ENCODE results near the gene ADRA2B. TPM values are rescaled to one million over a fixed set of nuclear protein-coding genes. Genes with fewer than 3 reads are reported as not detected.

ADRA2B gene
- total RNA-seq, 4 donors from 2014 or later, result 2.1 to 6.0 (median 4.0) TPM

DNA sequence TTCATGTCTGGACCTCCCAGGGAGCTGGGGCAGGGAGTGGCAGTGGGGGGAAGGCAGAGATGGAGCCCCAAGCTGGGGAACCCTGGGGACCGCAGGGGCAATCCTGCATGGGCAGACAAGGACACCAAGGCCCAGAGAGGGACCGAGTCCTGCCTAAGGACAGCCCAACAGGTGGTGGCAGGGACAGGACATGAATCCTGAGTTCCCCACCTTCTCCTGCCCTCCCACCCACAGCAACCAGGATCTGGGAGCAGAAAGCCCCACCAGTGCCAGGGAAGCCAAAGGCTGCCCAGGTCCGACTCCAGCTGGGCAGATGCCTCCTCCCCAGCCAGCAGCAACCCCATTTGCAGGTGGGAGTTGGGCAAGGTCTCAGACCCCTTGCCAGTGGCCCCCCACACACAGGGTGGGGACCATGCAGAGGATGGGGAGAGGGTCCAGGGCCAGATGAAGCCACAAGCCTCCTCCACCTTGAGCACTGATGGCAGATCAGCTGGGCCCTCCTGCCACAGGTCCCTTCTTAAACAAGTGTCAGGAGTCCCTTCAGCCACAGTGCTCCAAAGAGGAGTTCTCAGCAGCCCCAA, 6.3 kb downstream of the ADRA2B start:
- Histone ChIP-seq H3K9me3 (peaks cover 0 to 11% (median 8%) of the 10 kb centered on the region in 4 donors), H3K4me3 (no peak overlapping the region), H3K27ac (replicated peaks in 1 of 4) (peak overlapping the region in 2 of 4 donors; percentile 53 to 57), H3K4me1 (peaks cover 18 to 27% (median 20%) of the 10 kb centered on the region in 4 donors), H3K36me3 (no peaks in the 10 kb centered on the region), H3K27me3 (peaks cover 0 to 28% (median 0%) of the 10 kb centered on the region in 4 donors)
- WGBS, result 96% methylated on average over 3 of the region's 3 CpGs
- no peak for TF ChIP-seq EP300 (IDR thresholded peaks at IDR 0.05)
- no peak for TF ChIP-seq POLR2A (IDR thresholded peaks at IDR 0.05; ENCODE audit: low read depth)
- TF ChIP-seq POLR2AphosphoS5 (IDR thresholded peaks at IDR 0.05), result no peak
- no peak for TF ChIP-seq CTCF (IDR thresholded peaks at IDR 0.05)
- no peak for DNase-seq (ENCODE audit: extremely low spot score)
- intact Hi-C loops (cut with DNase I), result no loop called here

- intact Hi-C loops (cut with DNase I), result no loop called here
- no peaks in the 10 kb centered on the region for H3K36me3 ChIP-seq
- peak overlapping the region in 1 of 4 donors; percentile 8 for H3K4me3 ChIP-seq
- peaks cover 0 to 15% (median 10%) of the 10 kb centered on the region in 4 donors for H3K9me3 ChIP-seq
- peaks cover 20 to 27% (median 21%) of the 10 kb centered on the region in 4 donors for H3K4me1 ChIP-seq
- TF ChIP-seq POLR2A (IDR thresholded peaks at IDR 0.05; ENCODE audit: low read depth), result no peak
- peaks cover 0 to 21% (median 0%) of the 10 kb centered on the region in 4 donors for H3K27me3 ChIP-seq
- 46% methylated on average over 2 of the region's 3 CpGs for WGBS
- no peak for DNase-seq (ENCODE audit: extremely low spot score)
- H3K27ac ChIP-seq (replicated peaks in 1 of 4), result peak overlapping the region; percentile 23 to 57 (median 46)
Observed at GRCh38 chr2:96109361-96109680, 7.0 kb downstream of the ADRA2B start.

- no peak for DNase-seq (ENCODE audit: extremely low spot score)
Observed at GRCh38 chr2:96108541-96109360, 7.6 kb downstream of the ADRA2B start.

GRCh38 chr2:96108151-96108540, 8.2 kb downstream of the ADRA2B start:
- no peak overlapping the region for H3K4me3 ChIP-seq
- H3K27ac ChIP-seq (replicated peaks in 1 of 4), result peak overlapping the region; percentile 23 to 57 (median 46)
- WGBS, result 87% methylated on average over 4 of the region's 5 CpGs
- no peak for TF ChIP-seq CTCF (IDR thresholded peaks at IDR 0.05)
- TF ChIP-seq POLR2AphosphoS5 (IDR thresholded peaks at IDR 0.05), result no peak
- TF ChIP-seq EP300 (IDR thresholded peaks at IDR 0.05), result no peak
- TF ChIP-seq POLR2A (IDR thresholded peaks at IDR 0.05; ENCODE audit: low read depth), result no peak
- intact Hi-C loops (cut with DNase I), result no loop called here
- peaks cover 0 to 15% (median 10%) of the 10 kb centered on the region in 4 donors for H3K9me3 ChIP-seq
- no peaks in the 10 kb centered on the region for H3K36me3 ChIP-seq
- H3K27me3 ChIP-seq, result peaks cover 0 to 16% (median 0%) of the 10 kb centered on the region in 4 donors
- DNase-seq (ENCODE audit: extremely low spot score), result no peak
- peaks cover 20 to 29% (median 26%) of the 10 kb centered on the region in 4 donors for H3K4me1 ChIP-seq

More at GRCh38 chr2:96108541-96109360, 7.6 kb downstream of the ADRA2B start:
- Histone ChIP-seq H3K4me1 (peaks cover 20 to 27% (median 23%) of the 10 kb centered on the region in 4 donors), H3K27me3 (peaks cover 0 to 16% (median 0%) of the 10 kb centered on the region in 4 donors), H3K27ac (replicated peaks in 1 of 4) (peak overlapping the region; percentile 23 to 57 (median 46)), H3K4me3 (peak overlapping the region in 2 of 4 donors; percentile 8 to 16), H3K9me3 (peaks cover 0 to 15% (median 10%) of the 10 kb centered on the region in 4 donors), H3K36me3 (no peaks in the 10 kb centered on the region)
- intact Hi-C loops (cut with DNase I), result no loop called here
- TF ChIP-seq CTCF (IDR thresholded peaks at IDR 0.05), result no peak
- no peak for TF ChIP-seq POLR2AphosphoS5 (IDR thresholded peaks at IDR 0.05)
- TF ChIP-seq POLR2A (IDR thresholded peaks at IDR 0.05; ENCODE audit: low read depth), result no peak
- no peak for TF ChIP-seq EP300 (IDR thresholded peaks at IDR 0.05)
- 46% methylated on average over 16 of the region's 17 CpGs for WGBS

DNA sequence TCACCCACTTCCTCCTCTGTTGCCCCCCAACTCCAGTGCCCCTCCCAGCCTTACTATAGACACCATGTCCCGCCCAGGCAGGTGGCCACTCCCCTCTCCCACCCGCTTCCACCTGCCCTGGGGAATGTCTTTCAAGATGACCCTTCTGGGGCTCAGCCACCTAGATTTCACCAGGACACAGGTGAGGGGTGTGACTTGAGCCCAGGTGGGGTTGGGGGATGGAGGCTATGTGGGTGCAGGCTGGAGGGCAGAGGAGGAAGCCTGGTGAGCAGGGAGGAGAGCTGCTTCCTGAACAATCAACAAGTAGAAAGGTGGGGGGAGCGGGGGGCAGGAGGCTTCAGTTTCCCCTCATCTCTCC, 8.7 kb downstream of the ADRA2B start:
- H3K4me1 ChIP-seq, result peaks cover 20 to 30% (median 26%) of the 10 kb centered on the region in 4 donors
- no peaks in the 10 kb centered on the region for H3K36me3 ChIP-seq
- H3K4me3 ChIP-seq, result no peak overlapping the region
- DNase-seq (ENCODE audit: extremely low spot score), result no peak
- TF ChIP-seq POLR2AphosphoS5 (IDR thresholded peaks at IDR 0.05), result no peak
- no peak for TF ChIP-seq EP300 (IDR thresholded peaks at IDR 0.05)
- no peak for TF ChIP-seq POLR2A (IDR thresholded peaks at IDR 0.05; ENCODE audit: low read depth)
- no peak for TF ChIP-seq CTCF (IDR thresholded peaks at IDR 0.05)
- H3K27me3 ChIP-seq, result peaks cover 0 to 16% (median 0%) of the 10 kb centered on the region in 4 donors
- H3K9me3 ChIP-seq, result peaks cover 0 to 15% (median 10%) of the 10 kb centered on the region in 4 donors
- no peak overlapping the region for H3K27ac ChIP-seq (replicated peaks in 1 of 4)
- intact Hi-C loops (cut with DNase I), result no loop called here
- WGBS, result 83% methylated on average over 3 of the region's 3 CpGs

Data from esophagus muscularis mucosa (tissue), 4 donors.